ENCODE data around the gene RHBG.

Gene RHBG

DNA sequence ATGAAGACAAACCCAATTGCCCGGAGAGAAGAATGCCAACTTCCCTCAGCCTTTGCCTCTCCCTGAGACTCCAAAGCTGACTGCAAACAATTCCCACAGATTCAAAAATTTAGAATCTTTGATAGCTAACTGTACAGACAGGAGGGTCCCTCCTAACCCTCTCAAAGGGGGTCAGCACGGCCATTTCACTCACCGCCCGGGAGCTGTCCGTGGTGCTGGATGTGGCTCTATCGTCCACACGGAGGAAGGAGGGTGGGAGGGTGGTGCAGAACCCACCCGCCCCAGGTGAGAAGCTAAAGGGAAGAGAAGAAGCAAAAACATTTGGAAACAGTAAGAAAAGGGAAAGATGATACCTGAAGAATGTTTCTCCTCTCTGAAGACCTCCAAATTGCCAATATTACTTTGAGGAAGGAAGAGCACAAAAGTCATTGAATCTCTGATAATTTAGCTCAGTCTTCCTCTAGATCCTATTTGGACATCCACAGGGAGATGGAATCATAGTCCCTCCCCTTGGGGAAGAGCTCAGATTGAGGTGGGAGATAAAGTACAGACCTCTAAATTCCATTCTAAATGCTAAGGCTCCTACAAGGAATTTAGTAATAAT lies 45.6 kb downstream of the RHBG start (continued):
- TF ChIP-seq CSRNP3 (CRISPR knock-in tag; IDR thresholded peaks at IDR 0.05) (no peak), PPARA (CRISPR knock-in tag; IDR thresholded peaks at IDR 0.05; ENCODE audit: borderline replicate concordance) (no peak), RARB (CRISPR knock-in tag; IDR thresholded peaks at IDR 0.05) (no peak)
- TF ChIP-seq, protein P1, sequence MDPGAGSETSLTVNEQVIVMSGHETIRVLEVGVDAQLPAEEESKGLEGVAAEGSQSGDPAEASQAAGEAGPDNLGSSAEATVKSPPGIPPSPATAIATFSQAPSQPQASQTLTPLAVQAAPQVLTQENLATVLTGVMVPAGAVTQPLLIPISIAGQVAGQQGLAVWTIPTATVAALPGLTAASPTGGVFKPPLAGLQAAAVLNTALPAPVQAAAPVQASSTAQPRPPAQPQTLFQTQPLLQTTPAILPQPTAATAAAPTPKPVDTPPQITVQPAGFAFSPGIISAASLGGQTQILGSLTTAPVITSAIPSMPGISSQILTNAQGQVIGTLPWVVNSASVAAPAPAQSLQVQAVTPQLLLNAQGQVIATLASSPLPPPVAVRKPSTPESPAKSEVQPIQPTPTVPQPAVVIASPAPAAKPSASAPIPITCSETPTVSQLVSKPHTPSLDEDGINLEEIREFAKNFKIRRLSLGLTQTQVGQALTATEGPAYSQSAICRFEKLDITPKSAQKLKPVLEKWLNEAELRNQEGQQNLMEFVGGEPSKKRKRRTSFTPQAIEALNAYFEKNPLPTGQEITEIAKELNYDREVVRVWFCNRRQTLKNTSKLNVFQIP (CRISPR knock-in tag; IDR thresholded peaks at IDR 0.05; ENCODE audit: borderline replicate concordance, low read depth): no peak

DNA sequence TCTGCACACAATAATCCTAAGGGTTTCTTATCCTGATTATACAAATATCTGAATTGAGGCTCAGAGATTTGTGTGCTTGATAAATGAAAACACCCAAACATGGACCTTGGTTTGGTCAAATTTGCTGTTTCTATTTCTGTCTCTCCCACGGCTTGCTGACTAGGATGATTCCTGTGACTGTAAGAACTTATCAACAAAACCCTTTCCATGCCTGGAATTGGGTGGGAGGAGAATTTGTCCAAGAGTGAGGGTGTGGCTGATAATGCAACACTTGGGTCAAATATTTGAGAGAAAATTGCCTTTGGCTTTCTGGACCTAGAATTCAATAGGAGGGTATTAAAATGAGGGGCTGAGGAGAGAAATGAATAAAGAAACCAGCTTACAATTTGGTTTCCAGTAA lies 48.0 kb downstream of the RHBG start:
- no peak for ATAC-seq
- no peak for TF ChIP-seq ZFP3 (CRISPR knock-in tag; IDR thresholded peaks at IDR 0.05)
- TF ChIP-seq TOX (CRISPR knock-in tag; IDR thresholded peaks at IDR 0.05; ENCODE audit: borderline replicate concordance): no peak
- no peak for TF ChIP-seq ZNF565 (CRISPR knock-in tag; conservative IDR thresholded peaks at IDR 0.05; ENCODE audit: low read depth)
- no peak for TF ChIP-seq PPARA (CRISPR knock-in tag; IDR thresholded peaks at IDR 0.05; ENCODE audit: borderline replicate concordance)
- TF ChIP-seq ZC3H10 (CRISPR knock-in tag; IDR thresholded peaks at IDR 0.05): no peak
- TF ChIP-seq OSR1 (CRISPR knock-in tag; IDR thresholded peaks at IDR 0.05): no peak
- no peak for TF ChIP-seq ISL1 (CRISPR knock-in tag; IDR thresholded peaks at IDR 0.05)
- no peak for TF ChIP-seq CSDC2 (CRISPR knock-in tag; IDR thresholded peaks at IDR 0.05)
- TF ChIP-seq, protein P1 (CRISPR knock-in tag; IDR thresholded peaks at IDR 0.05; ENCODE audit: borderline replicate concordance, low read depth): no peak
- no peak for TF ChIP-seq ZNF70 (CRISPR knock-in tag; IDR thresholded peaks at IDR 0.05)
- TF ChIP-seq, protein P2, sequence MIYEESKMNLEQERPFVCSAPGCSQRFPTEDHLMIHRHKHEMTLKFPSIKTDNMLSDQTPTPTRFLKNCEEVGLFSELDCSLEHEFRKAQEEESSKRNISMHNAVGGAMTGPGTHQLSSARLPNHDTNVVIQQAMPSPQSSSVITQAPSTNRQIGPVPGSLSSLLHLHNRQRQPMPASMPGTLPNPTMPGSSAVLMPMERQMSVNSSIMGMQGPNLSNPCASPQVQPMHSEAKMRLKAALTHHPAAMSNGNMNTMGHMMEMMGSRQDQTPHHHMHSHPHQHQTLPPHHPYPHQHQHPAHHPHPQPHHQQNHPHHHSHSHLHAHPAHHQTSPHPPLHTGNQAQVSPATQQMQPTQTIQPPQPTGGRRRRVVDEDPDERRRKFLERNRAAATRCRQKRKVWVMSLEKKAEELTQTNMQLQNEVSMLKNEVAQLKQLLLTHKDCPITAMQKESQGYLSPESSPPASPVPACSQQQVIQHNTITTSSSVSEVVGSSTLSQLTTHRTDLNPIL (CRISPR knock-in tag; IDR thresholded peaks at IDR 0.05; ENCODE audit: low read depth): no peak
- no peak for TF ChIP-seq SNAI2 (CRISPR knock-in tag; IDR thresholded peaks at IDR 0.05)
- TF ChIP-seq, protein P3, sequence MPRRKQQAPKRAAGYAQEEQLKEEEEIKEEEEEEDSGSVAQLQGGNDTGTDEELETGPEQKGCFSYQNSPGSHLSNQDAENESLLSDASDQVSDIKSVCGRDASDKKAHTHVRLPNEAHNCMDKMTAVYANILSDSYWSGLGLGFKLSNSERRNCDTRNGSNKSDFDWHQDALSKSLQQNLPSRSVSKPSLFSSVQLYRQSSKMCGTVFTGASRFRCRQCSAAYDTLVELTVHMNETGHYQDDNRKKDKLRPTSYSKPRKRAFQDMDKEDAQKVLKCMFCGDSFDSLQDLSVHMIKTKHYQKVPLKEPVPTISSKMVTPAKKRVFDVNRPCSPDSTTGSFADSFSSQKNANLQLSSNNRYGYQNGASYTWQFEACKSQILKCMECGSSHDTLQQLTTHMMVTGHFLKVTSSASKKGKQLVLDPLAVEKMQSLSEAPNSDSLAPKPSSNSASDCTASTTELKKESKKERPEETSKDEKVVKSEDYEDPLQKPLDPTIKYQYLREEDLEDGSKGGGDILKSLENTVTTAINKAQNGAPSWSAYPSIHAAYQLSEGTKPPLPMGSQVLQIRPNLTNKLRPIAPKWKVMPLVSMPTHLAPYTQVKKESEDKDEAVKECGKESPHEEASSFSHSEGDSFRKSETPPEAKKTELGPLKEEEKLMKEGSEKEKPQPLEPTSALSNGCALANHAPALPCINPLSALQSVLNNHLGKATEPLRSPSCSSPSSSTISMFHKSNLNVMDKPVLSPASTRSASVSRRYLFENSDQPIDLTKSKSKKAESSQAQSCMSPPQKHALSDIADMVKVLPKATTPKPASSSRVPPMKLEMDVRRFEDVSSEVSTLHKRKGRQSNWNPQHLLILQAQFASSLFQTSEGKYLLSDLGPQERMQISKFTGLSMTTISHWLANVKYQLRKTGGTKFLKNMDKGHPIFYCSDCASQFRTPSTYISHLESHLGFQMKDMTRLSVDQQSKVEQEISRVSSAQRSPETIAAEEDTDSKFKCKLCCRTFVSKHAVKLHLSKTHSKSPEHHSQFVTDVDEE (CRISPR knock-in tag; IDR thresholded peaks at IDR 0.05): no peak
- TF ChIP-seq BACH2 (CRISPR knock-in tag; IDR thresholded peaks at IDR 0.05; ENCODE audit: borderline replicate concordance): no peak
- no peak for TF ChIP-seq ESRRG (CRISPR knock-in tag; IDR thresholded peaks at IDR 0.05)
- no peak for TF ChIP-seq RARB (CRISPR knock-in tag; IDR thresholded peaks at IDR 0.05)
- TF ChIP-seq GLIS3 (CRISPR knock-in tag; IDR thresholded peaks at IDR 0.05): no peak
- no peak for TF ChIP-seq ARNTL (CRISPR knock-in tag; IDR thresholded peaks at IDR 0.05; ENCODE audit: borderline replicate concordance, low read depth)
- TF ChIP-seq, protein P4, sequence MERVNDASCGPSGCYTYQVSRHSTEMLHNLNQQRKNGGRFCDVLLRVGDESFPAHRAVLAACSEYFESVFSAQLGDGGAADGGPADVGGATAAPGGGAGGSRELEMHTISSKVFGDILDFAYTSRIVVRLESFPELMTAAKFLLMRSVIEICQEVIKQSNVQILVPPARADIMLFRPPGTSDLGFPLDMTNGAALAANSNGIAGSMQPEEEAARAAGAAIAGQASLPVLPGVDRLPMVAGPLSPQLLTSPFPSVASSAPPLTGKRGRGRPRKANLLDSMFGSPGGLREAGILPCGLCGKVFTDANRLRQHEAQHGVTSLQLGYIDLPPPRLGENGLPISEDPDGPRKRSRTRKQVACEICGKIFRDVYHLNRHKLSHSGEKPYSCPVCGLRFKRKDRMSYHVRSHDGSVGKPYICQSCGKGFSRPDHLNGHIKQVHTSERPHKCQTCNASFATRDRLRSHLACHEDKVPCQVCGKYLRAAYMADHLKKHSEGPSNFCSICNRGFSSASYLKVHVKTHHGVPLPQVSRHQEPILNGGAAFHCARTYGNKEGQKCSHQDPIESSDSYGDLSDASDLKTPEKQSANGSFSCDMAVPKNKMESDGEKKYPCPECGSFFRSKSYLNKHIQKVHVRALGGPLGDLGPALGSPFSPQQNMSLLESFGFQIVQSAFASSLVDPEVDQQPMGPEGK (CRISPR knock-in tag; IDR thresholded peaks at IDR 0.05; ENCODE audit: borderline replicate concordance): no peak

Measured in SK-N-SH treated with all-trans-retinoic acid at 6 μM for 48 hours (cell line).